Peyer's patch (tissue), 4 donors: ENCODE data around the gene HPSE. TPM values are rescaled to one million over a fixed set of nuclear protein-coding genes. Genes with fewer than 3 reads are reported as not detected.
A peak's percentile ranks its signal among the peaks of the same experiment; 100 is the strongest.

ENCODE experiments used
- DNase-seq, 3 donors: peaks; one replicate each; pipeline ENCODE4 v3.0.0-alpha.2; 2017 to 2019
- H3K27ac ChIP-seq, 4 donors: fragments of 200-600 bp; sonication (generic); one replicate each; pipeline ENCODE4 v1.5.1; 2016 to 2019
- H3K27me3 ChIP-seq, 2 donors: fragments of 200-600 bp; sonication (generic); one replicate each; pipeline ENCODE4 v1.5.1; 2019
- H3K36me3 ChIP-seq, 3 donors: fragments of 200-600 bp; sonication (generic); one replicate each; pipeline ENCODE4 v1.5.1; 2016 to 2019
- H3K4me1 ChIP-seq, 4 donors: fragments of 200-600 bp; sonication (generic); one replicate each; pipeline ENCODE4 v1.5.1; 2016 to 2019
- H3K4me3 ChIP-seq, 4 donors: fragments of 200-600 bp; sonication (generic); 1 replicate in 3 of 4; 2 replicates in 1 of 4; pipeline ENCODE4 v1.5.1; 2016 to 2019; ENCODE audit warnings: mild to moderate bottlenecking in 1 of 4
- H3K9me3 ChIP-seq, 4 donors: fragments of 200-600 bp; sonication (generic); one replicate each; pipeline ENCODE4 v1.5.1; 2016 to 2019; ENCODE audit warnings: mild to moderate bottlenecking in 1 of 4
- CTCF ChIP-seq, 6 experiments: fragments of 450-650 bp in 4 of 6; fragments of 200-600 bp in 2 of 6; sonication (generic) in 1 of 6; IDR thresholded peaks; one replicate each; pipeline ENCODE4 v1.5.1; 2017 to 2019; ENCODE audit warnings: antibody characterized with exemption in 6 of 6, mild to moderate bottlenecking in 3 of 6, moderate library complexity in 1 of 6
- POLR2A ChIP-seq, 2 donors: fragments of 450-650 bp; IDR thresholded peaks; one replicate each; pipeline ENCODE4 v1.5.1; 2017; ENCODE audit warnings: antibody characterized with exemption in 2 of 2, mild to moderate bottlenecking in 2 of 2, moderate library complexity in 2 of 2
- total RNA-seq, 4 donors: library from RNA; depleted of rRNA; stranded (reverse); fragments of >200 nt; gene quantifications; one replicate each; pipeline ENCODE4 v1.1.0, GENCODE V29; 2016

The HPSE gene
- total RNA-seq, 4 donors from 2014 or later = 0.83 to 3.9 (median 2.3) TPM

DNA sequence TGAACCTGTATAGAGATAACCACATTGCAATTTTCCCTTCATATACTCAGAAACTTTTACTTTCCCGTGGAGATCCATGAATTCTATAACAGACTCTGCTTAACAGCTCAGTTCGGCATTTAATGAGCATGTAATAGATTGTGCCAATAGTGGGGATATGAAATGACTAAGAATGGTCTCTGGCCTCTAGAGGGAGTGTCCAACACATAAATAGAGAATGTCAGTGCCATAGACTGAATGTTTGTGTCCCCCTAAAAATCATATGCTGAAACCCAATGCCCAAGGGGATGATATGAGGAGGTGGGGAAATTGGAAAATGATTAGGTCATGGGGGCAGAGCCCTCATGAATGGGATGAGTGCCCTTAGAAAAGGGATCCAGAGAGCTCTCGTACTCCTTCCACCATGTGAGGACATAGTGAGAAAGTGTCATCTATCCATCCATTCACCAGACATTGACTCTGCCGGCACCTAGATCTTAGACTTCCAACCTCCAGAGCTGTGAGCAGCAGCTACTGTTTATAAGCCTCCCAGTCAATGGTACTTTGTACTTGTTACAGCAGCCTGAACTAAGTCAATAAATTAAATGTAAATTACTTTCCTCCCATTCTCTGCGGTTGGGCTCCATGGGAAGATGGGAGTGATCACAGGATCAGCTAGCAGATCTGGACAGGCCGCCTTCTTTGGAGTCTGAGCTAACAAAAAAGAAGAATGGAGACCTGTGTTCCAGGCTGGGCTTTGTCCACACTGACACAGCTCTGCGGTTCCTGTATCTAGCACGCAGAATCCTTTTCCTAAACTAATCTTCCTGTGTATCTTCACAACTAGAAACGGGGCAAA, 28.1 kb upstream of the HPSE start:
- no peaks in the 10 kb centered on the region for H3K36me3 ChIP-seq
- H3K4me1 ChIP-seq = peaks cover 0 to 5% (median 0%) of the 10 kb centered on the region in 4 donors
- H3K27me3 ChIP-seq = no peaks in the 10 kb centered on the region
- DNase-seq = no peak
- H3K27ac ChIP-seq = no peak overlapping the region
- H3K9me3 ChIP-seq = no peaks in the 10 kb centered on the region
- H3K4me3 ChIP-seq = no peak overlapping the region
- TF ChIP-seq POLR2A (IDR thresholded peaks at IDR 0.05) (no peak), CTCF (IDR thresholded peaks at IDR 0.05) (peak in 3 of 6 experiments; percentile 7 to 33 (median 12))

GRCh38 chr4:83361416-83362103, 26.9 kb upstream of the HPSE start:
- Histone ChIP-seq H3K9me3 (no peaks in the 10 kb centered on the region), H3K4me1 (peaks cover 0 to 5% (median 0%) of the 10 kb centered on the region in 4 donors), H3K27ac (no peak overlapping the region), H3K36me3 (no peaks in the 10 kb centered on the region), H3K4me3 (no peak overlapping the region), H3K27me3 (no peaks in the 10 kb centered on the region)
- no peak for DNase-seq
- TF ChIP-seq CTCF (IDR thresholded peaks at IDR 0.05) = no peak
- TF ChIP-seq POLR2A (IDR thresholded peaks at IDR 0.05) = no peak

DNA sequence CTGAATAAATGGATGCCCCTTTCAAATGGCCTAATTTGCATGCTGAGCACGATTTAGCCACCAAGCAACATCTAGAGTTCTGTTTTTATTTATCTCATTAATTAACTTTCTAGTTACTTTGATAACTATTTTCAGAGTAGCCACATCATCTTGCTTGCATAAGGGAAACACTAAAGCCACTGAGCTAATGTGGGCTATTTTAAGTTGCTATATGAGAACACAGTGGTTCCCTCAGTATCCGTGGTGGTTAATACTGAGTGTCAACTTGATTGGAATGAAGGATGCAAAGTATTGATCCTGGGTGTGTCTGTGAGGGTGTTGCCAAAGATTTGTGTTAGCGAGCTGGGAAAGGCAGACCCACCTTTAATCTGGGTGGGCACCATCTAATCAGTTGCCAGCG, 25.4 kb upstream of the HPSE start:
- no peak for TF ChIP-seq CTCF (IDR thresholded peaks at IDR 0.05)
- no peak for TF ChIP-seq POLR2A (IDR thresholded peaks at IDR 0.05)
- peaks cover 0 to 5% (median 0%) of the 10 kb centered on the region in 4 donors for H3K4me1 ChIP-seq
- H3K9me3 ChIP-seq = no peaks in the 10 kb centered on the region
- H3K36me3 ChIP-seq = no peaks in the 10 kb centered on the region
- H3K27ac ChIP-seq = no peak overlapping the region
- H3K4me3 ChIP-seq = no peak overlapping the region
- DNase-seq = no peak
- H3K27me3 ChIP-seq = no peaks in the 10 kb centered on the region

DNA sequence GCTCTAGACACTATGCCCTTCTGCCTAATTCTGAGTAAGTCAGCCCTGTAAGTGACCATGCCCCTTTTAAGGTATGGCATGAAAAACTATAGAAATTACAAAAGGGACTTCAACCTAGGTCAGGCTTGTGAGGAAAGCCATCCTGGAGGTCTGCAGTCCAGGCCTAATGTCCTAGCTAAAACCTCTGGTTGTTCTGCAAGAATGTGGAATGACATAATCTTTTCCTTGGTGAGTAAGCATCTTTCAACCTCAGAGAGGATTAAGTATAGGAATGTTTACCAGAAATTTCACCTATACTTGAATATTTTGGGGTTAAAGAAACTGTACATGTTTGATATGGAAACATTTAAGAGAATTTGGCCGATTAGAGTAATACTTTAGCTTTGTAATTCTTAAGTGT, 23.8 kb upstream of the HPSE start:
- Histone ChIP-seq H3K4me3 (no peak overlapping the region), H3K27ac (no peak overlapping the region), H3K4me1 (peaks cover 0 to 5% (median 0%) of the 10 kb centered on the region in 4 donors), H3K9me3 (no peaks in the 10 kb centered on the region), H3K27me3 (no peaks in the 10 kb centered on the region), H3K36me3 (no peaks in the 10 kb centered on the region)
- DNase-seq = no peak
- no peak for TF ChIP-seq POLR2A (IDR thresholded peaks at IDR 0.05)
- TF ChIP-seq CTCF (IDR thresholded peaks at IDR 0.05) = no peak

DNA sequence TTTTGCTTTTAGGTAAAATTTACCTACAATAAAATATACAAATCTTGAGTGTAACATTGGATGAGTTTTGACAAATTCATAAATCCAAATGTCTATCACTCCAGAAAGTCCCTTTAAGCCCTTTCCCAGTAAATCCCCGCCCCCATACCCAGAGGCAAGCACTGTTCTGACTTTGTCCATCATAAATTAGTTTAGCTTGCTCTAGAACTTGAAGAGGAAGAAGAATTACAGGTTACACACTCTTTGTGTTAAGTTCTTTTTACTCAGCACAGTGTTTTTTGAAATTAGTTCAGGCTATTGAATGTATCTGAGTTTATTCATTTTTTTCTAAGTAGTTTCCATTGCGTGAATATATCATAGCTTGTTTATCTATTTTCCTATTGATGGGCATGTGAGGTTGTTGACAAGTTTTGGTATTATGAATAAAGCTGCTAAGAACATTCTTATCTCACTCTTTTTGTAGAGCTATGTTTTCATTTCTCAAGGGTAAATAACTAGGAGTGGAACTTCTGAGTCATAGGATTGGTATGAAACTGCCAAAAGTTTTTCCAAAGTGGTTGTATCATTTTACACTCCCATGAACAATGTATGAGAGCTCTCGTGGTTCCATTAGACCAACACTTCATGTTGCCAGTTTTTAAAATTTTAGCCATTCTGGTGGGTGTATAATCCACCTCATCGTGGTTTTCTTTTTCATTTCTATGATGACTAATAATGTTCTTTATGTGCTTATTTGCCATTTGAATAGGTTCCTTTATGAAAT, 22.4 kb upstream of the HPSE start:
- no peaks in the 10 kb centered on the region for H3K27me3 ChIP-seq
- no peak overlapping the region for H3K27ac ChIP-seq

More for the DNA sequence above, 22.4 kb upstream of the HPSE start:
- H3K36me3 ChIP-seq = no peaks in the 10 kb centered on the region
- H3K4me1 ChIP-seq = no peaks in the 10 kb centered on the region
- TF ChIP-seq CTCF (IDR thresholded peaks at IDR 0.05) = no peak
- TF ChIP-seq POLR2A (IDR thresholded peaks at IDR 0.05) = no peak
- no peak overlapping the region for H3K4me3 ChIP-seq
- H3K9me3 ChIP-seq = no peaks in the 10 kb centered on the region
- DNase-seq = no peak
